PC-3 (cell line): ENCODE measurements around the gene BDKRB1.

Experiments used
- EZH2 ChIP-seq: fragments of 300-600 bp; sonication (generic); IDR thresholded peaks from one replicate; pipeline ENCODE4 v1.6.1; 2017; ENCODE audit warnings: antibody characterized with exemption, mild to moderate bottlenecking, low read length; ENCODE audit not compliant: unreplicated experiment
- TF ChIP-seq, protein P1 (sequence below): fragments of 300-600 bp; sonication (generic); conservative IDR thresholded peaks from 2 replicates; pipeline ENCODE4 v1.5.1; 2017; ENCODE audit warnings: antibody characterized with exemption, low read depth, mild to moderate bottlenecking, low read length

DNA sequence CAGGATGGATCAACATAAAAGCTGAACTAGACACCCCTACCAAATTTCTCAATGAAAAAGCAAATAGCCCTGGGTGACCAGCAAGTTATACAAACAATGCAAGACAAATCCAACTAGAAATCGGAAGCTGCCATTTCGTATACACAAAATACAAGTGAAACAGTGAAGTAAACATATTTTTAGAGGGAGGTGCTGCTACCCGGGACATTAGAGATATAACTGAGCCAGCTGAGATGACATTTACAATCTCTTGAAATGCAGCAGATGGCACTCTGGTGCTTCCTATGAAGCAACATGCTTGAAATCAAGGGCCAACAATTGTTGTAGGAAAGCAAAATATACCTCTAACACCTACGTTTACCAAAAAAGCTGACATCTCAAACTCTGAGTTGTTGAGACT, 25.5 kb downstream of the BDKRB1 start:
- TF ChIP-seq, protein P1, sequence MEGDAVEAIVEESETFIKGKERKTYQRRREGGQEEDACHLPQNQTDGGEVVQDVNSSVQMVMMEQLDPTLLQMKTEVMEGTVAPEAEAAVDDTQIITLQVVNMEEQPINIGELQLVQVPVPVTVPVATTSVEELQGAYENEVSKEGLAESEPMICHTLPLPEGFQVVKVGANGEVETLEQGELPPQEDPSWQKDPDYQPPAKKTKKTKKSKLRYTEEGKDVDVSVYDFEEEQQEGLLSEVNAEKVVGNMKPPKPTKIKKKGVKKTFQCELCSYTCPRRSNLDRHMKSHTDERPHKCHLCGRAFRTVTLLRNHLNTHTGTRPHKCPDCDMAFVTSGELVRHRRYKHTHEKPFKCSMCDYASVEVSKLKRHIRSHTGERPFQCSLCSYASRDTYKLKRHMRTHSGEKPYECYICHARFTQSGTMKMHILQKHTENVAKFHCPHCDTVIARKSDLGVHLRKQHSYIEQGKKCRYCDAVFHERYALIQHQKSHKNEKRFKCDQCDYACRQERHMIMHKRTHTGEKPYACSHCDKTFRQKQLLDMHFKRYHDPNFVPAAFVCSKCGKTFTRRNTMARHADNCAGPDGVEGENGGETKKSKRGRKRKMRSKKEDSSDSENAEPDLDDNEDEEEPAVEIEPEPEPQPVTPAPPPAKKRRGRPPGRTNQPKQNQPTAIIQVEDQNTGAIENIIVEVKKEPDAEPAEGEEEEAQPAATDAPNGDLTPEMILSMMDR, result peak; percentile 17; the same call in 1 of the 2 replicates
- no peak for TF ChIP-seq EZH2
